ENCODE data around the gene CRADD.
A peak's percentile ranks its signal among the peaks of the same experiment; 100 is the strongest.

The CRADD gene

DNA sequence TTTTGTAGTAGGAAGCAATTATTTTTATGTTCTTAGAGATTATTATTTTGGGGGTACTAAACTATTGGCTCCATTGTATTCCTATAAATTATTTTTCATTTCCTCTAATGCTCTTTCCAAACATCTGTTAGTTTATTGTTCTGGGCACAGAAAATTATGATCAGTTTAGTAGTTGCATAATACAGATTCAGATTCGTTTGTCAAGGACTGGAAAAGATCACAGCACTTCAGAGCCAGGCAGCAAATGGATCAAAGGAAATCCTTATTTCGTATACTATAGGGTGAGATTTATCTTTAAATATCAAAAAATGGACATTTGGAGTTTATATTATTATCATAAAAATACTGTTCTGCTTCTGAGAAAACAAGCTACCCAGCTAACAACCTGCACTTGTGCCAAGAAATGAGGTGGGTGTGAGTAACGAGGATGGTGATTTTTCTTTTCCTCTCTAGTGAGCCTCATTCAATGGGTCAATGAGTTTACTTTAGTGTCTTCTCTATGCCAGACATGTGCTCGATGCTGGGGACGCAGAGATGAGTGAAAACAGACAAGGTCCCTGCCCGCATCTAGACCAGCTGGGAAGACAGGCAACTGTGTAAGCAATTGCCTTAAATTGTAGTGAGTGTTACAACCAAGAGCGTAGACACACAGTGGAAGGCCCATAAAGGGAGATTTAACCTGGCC lies 262.6 kb downstream of the CRADD start:
- no peak for DNase-seq (ENCODE audit: low read depth)

DNA sequence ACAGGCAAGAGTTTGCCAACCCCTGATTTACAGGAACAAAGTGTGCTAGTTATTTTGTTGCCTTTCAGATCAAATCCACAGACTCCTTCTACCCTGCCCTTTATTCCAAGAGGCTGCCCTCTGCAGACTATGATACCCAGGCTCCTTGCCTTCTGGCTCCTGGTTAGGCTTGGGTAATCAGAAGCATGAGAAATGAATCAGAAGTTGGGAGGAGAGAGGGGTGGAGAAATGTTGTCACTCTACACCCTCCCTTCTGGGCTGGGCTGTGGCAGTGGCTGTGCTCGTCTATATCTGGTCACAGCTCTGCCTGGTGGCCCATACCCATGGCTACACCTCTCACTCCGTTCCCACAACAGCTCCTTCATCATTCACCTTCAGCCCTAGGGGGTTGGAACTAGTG lies 266.6 kb downstream of the CRADD start:
- DNase-seq (ENCODE audit: low read depth): peak; percentile 64

GRCh38 chr12:93944201-93944600 lies 267.0 kb downstream of the CRADD start:
- DNase-seq (ENCODE audit: low read depth): no peak

All from iris pigment epithelial cell (primary cell).